GM12891 (cell line): ENCODE measurements around the gene NPS.

Experiments used
- POLR2A ChIP-seq: IDR thresholded peaks from 2 replicates; pipeline ENCODE4 v1.6.1; 2011; ENCODE audit warnings: low read depth, low read length, control low read depth
- POLR2AphosphoS5 ChIP-seq: IDR thresholded peaks from 2 replicates; pipeline ENCODE4 v1.6.1; 2011; ENCODE audit warnings: low read depth, low read length, control low read depth
- TAF1 ChIP-seq: IDR thresholded peaks from 2 replicates; pipeline ENCODE4 v1.6.1; 2011; ENCODE audit warnings: low read depth, low read length, control low read depth

DNA sequence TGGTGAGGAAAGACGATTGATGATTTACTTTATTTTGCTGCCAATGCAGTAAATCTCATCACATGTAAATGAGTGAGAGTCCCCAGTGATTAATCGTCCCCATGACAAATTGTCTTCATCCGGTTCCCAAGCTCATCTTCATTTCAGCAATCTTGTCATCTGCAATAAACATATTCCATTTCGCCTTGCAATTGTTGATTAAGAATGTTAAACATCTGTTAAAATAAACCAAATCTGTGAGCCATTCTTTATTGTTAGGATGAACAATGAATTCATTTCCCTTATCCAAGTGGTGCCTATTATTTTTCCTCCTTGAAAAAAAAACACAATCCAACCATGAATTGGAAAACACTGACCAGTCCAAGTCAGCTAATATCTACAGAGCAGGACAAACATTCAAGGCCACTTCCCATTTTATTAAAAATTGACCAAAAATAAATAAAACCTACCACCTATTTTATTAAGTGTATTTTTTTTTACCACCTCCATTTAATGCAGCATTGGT, 36.5 kb downstream of the NPS start:
- TF ChIP-seq POLR2AphosphoS5 (no peak), POLR2A (no peak), TAF1 (no peak)
